Mesendoderm (in vitro differentiated cells): ENCODE results near the gene PHKG2.

ENCODE experiments used
- DNase-seq: peaks from one replicate; pipeline ENCODE4 v3.0.0; 2013
- H2AK5ac ChIP-seq: 2 replicates; pipeline ENCODE4 v1.6.1; 2013; ENCODE audit warnings: low read length, inconsistent platforms
- H2BK120ac ChIP-seq: 2 replicates; pipeline ENCODE4 v1.6.1; 2013; ENCODE audit warnings: low read depth, mild to moderate bottlenecking, low read length, moderate library complexity, mixed read lengths
- H2BK15ac ChIP-seq: replicated peaks from 2 replicates; pipeline ENCODE4 v1.6.1; 2013; ENCODE audit warnings: low read depth, mild to moderate bottlenecking, moderate library complexity
- H2BK5ac ChIP-seq: 2 replicates; pipeline ENCODE4 v1.6.1; 2013; ENCODE audit warnings: low read length, inconsistent platforms
- H3K18ac ChIP-seq: 2 replicates; pipeline ENCODE4 v1.6.1; 2013; ENCODE audit warnings: mild to moderate bottlenecking, low read length, mixed read lengths
- H3K23ac ChIP-seq: one replicate; pipeline ENCODE4 v1.6.1; 2013; ENCODE audit warnings: low read length
- H3K27ac ChIP-seq: 2 replicates; pipeline ENCODE4 v1.5.1; 2013; ENCODE audit warnings: low read depth, mild to moderate bottlenecking, inconsistent platforms, low read length, moderate library complexity
- H3K27me3 ChIP-seq: 2 replicates; pipeline ENCODE4 v1.6.1; 2013; ENCODE audit warnings: low read length, control low read depth, mild to moderate bottlenecking, inconsistent platforms; ENCODE audit not compliant: insufficient read depth, poor library complexity
- H3K36me3 ChIP-seq: 2 replicates; pipeline ENCODE4 v1.6.1; 2013; ENCODE audit warnings: low read length, inconsistent platforms; ENCODE audit not compliant: control insufficient read depth, insufficient read depth
- H3K4ac ChIP-seq: one replicate; pipeline ENCODE4 v1.6.1; 2013; ENCODE audit warnings: low read depth, mild to moderate bottlenecking, low read length, moderate library complexity
- H3K4me1 ChIP-seq: 2 replicates; pipeline ENCODE4 v1.6.1; 2013; ENCODE audit warnings: low read depth, low read length, inconsistent platforms; ENCODE audit not compliant: control insufficient read depth
- H3K4me2 ChIP-seq: 2 replicates; pipeline ENCODE4 v1.6.1; 2013; ENCODE audit warnings: low read length
- H3K4me3 ChIP-seq: 2 replicates; pipeline ENCODE4 v1.5.1; 2013; ENCODE audit warnings: mild to moderate bottlenecking, low read length
- H3K56ac ChIP-seq: one replicate; pipeline ENCODE4 v1.6.1; 2013; ENCODE audit warnings: low read length
- H3K79me1 ChIP-seq: 2 replicates; pipeline ENCODE4 v1.6.1; 2013; ENCODE audit warnings: low read length, inconsistent platforms
- H3K79me2 ChIP-seq: 2 replicates; pipeline ENCODE4 v1.6.1; 2013; ENCODE audit warnings: mild to moderate bottlenecking, low read length; ENCODE audit not compliant: control insufficient read depth, insufficient read depth
- H3K9ac ChIP-seq: 2 replicates; pipeline ENCODE4 v1.6.1; 2013; ENCODE audit warnings: low read length, inconsistent platforms
- H4K5ac ChIP-seq: one replicate; pipeline ENCODE4 v1.6.1; 2013; ENCODE audit warnings: low read length
- H4K8ac ChIP-seq: one replicate; pipeline ENCODE4 v1.6.1; 2013; ENCODE audit warnings: low read depth, mild to moderate bottlenecking, control low read depth, low read length, moderate library complexity
- whole genome bisulfite sequencing: extraction: QIAGEN DNeasy Blood & Tissue Kit; methylation state at CpG from one replicate; pipeline ENCODE4 v1.1.7; 2013; ENCODE audit warnings: low lambda C conversion rate, missing lambda C conversion rate; ENCODE audit not compliant: insufficient coverage; ENCODE audit errors: extremely low coverage; 5-methylcytosine and 5-hydroxymethylcytosine counted together

The PHKG2 gene

DNA sequence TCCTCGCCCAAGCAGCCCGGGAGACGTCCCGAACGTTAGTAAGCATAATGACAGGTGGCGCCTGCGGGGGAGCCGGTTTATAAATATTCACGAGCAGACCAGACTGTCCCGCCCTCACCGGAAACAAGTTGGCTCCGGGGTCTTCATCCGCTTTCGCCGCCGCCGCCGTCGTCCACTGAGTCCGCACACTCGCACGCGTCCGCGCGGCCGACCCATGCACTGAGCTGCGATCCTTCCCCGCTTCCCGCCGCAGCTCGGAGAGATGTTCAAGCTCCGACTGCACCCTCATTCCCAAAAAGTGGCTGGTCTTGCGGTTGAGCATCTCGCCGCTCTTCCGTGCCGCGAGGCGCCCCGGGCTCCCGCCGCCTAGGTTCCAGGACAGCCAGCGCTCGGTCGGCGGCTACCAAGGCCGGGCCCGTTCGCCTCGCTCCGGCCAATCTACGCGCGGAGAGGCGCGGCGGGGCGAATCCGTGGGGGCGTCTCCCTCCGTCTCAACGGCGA lies 13.3 kb downstream of the PHKG2 start:
- no CpG with 5 or more reads among the region's 64 CpGs for WGBS
- DNase-seq = peak; percentile 61
- peaks cover 11% of the 10 kb centered on the region for H3K36me3 ChIP-seq

DNA sequence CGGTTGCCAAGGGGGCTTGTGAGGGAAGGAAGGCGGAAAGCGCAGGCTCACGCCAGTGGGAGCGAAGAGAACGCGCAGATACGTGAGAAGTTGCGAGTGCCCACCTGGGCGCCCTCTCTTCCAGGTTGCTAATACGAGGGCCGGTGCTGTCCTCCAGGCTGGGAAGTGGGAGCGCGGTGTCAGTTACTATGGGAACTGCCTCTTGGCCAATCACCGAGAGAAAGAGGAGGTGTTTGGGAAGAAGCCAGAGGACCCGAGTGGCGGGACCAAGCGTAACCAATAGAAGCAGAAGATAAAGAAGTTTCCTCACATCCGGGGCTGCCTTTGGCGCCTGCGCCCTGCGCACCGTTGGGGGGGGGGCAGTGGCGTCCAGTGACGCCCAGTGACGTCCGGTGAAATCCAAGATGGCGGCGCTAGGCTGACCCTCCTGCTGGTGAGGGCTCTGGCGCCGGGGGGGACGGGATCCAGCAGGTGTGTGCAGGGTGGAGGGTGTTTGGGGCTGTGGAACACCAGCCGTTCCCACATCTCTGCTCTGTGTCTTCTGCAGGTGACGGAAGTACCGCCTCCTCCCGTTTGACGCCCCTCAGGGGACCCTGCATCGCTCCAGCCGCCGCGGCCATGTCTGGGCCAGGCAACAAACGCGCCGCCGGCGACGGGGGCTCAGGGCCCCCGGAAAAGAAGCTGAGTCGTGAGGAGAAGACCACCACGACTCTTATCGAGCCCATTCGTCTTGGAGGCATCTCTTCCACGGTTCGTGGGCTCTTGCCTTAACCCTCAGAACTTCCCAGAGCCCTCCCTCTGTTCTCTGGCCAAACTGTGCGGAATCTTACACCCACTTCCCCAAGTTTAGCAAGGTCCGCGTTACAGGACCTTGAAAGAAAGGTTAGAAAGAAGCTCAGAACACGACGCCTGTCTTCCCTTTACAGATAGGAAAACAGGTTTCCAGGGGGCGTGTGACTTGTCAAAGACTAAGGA lies 14.0 kb downstream of the PHKG2 start, which contains the start of the genes CFAP119 and RNF40:
TSS of gene CFAP119 (minus strand) at position 135 of the 975 bp plus-strand sequence. CDS start 314 bp downstream, outside the sequence.
TSS of gene RNF40 (plus strand) at position 395 of the 975 bp plus-strand sequence. CDS start at position 619, 224 bp downstream.
- Histone ChIP-seq H3K36me3 (peaks cover 16% of the 10 kb centered on the region), H3K18ac (no peak within 1 kb of the TSS), H2BK15ac (no peak within 1 kb of the TSS), H3K27me3 (no peaks in the 10 kb centered on the region), H2BK120ac (no peak within 1 kb of the TSS), H3K23ac (no peak within 1 kb of the TSS), H3K27ac (peak within 1 kb of the TSS; percentile 45), H3K79me2 (peaks cover 15% of the 10 kb centered on the region), H2BK5ac (no peak within 1 kb of the TSS), H3K4me1 (no peaks in the 10 kb centered on the region), H3K9ac (peak within 1 kb of the TSS; percentile 98), H4K5ac (no peak within 1 kb of the TSS), H4K8ac (no peak within 1 kb of the TSS), H3K4me3 (peak within 1 kb of the TSS; percentile 97), H3K4ac (no peak within 1 kb of the TSS), H3K79me1 (peaks cover 16% of the 10 kb centered on the region), H3K4me2 (peak within 1 kb of the TSS; percentile 99), H3K56ac (peak within 1 kb of the TSS; percentile 100), H2AK5ac (peak within 1 kb of the TSS; percentile 73)
- no CpG with 5 or more reads among the region's 60 CpGs for WGBS
- peak; percentile 99 for DNase-seq

More for the DNA sequence above, 13.3 kb downstream of the PHKG2 start:
- Histone ChIP-seq H2BK15ac (no peak overlapping the region), H3K27ac (peak overlapping the region; percentile 45), H3K56ac (peak overlapping the region; percentile 93), H2BK5ac (no peak overlapping the region), H3K4me2 (peak overlapping the region; percentile 95), H3K79me1 (peaks cover 15% of the 10 kb centered on the region), H2BK120ac (no peak overlapping the region), H3K9ac (peak overlapping the region; percentile 86), H3K4me1 (no peaks in the 10 kb centered on the region), H3K4ac (no peak overlapping the region), H3K18ac (no peak overlapping the region), H4K8ac (no peak overlapping the region), H3K4me3 (peak overlapping the region; percentile 85), H3K79me2 (peaks cover 15% of the 10 kb centered on the region), H2AK5ac (no peak overlapping the region), H3K27me3 (no peaks in the 10 kb centered on the region), H3K23ac (no peak overlapping the region), H4K5ac (no peak overlapping the region)

DNA sequence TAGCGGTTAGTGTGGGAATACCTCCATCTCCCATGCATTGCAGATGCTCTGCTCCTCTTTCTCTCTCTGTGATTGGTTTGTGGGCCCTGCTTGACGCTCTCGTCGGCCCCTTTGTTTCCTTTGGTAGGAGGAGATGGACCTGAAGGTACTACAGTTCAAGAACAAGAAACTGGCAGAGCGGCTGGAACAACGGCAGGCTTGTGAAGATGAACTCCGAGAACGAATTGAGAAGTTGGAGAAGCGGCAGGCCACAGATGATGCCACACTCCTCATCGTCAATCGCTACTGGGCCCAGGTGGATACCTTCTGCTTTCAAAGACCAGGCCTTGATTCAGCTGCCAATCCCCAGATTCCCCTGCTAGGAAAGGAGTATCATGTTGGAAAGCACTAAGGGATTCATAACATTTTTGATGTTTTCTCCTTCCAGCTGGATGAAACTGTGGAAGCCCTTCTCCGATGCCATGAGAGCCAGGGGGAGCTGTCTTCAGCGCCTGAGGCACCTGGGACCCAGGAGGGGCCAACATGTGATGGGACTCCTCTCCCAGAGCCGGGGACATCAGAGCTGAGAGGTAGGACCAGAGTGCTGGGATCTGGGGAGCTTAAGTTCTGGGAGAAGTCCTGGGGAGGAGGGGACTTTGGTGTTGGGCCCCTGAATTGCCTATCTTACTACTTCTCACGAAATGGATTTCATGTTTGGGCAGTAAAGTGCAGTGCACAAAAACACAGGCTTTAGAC lies 14.9 kb downstream of the PHKG2 start:
- Histone ChIP-seq H2BK5ac (no peak overlapping the region), H3K27me3 (no peaks in the 10 kb centered on the region), H3K27ac (no peak overlapping the region), H3K23ac (no peak overlapping the region), H3K36me3 (peaks cover 19% of the 10 kb centered on the region), H3K18ac (no peak overlapping the region), H3K4me1 (no peaks in the 10 kb centered on the region), H3K4ac (no peak overlapping the region), H3K4me2 (peak overlapping the region; percentile 99), H2AK5ac (no peak overlapping the region), H2BK15ac (no peak overlapping the region), H3K79me1 (peaks cover 16% of the 10 kb centered on the region), H4K5ac (no peak overlapping the region), H3K9ac (peak overlapping the region; percentile 98), H3K79me2 (peaks cover 15% of the 10 kb centered on the region), H4K8ac (no peak overlapping the region), H3K4me3 (peak overlapping the region; percentile 97), H2BK120ac (no peak overlapping the region), H3K56ac (peak overlapping the region; percentile 100)
- WGBS = no CpG with 5 or more reads among the region's 15 CpGs
- DNase-seq = no peak

DNA sequence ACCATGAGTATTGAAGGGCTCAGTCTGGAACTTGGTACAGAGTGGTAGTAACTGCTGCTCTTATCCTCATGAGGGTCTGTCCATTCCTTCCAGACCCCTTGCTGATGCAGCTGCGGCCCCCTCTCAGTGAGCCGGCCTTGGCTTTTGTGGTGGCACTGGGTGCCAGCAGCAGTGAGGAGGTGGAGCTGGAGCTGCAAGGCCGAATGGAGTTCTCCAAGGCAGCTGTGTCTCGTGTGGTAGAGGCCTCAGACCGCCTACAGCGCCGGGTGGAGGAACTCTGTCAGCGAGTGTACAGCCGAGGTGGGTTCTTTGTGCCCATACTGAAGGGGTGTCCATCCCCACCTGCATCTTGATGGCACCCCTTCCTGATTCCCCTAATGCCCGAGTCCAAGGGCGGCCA lies 15.9 kb downstream of the PHKG2 start:
- Histone ChIP-seq H3K27ac (no peak overlapping the region), H3K4me3 (no peak overlapping the region), H3K27me3 (no peaks in the 10 kb centered on the region), H2BK120ac (no peak overlapping the region), H3K9ac (no peak overlapping the region), H2BK5ac (no peak overlapping the region), H3K23ac (no peak overlapping the region), H3K56ac (no peak overlapping the region), H2BK15ac (no peak overlapping the region), H3K18ac (no peak overlapping the region), H4K5ac (no peak overlapping the region), H3K79me1 (peaks cover 16% of the 10 kb centered on the region), H4K8ac (no peak overlapping the region), H3K4ac (no peak overlapping the region), H3K4me2 (no peak overlapping the region), H3K36me3 (peaks cover 19% of the 10 kb centered on the region), H3K4me1 (no peaks in the 10 kb centered on the region), H2AK5ac (no peak overlapping the region), H3K79me2 (peaks cover 15% of the 10 kb centered on the region)
- WGBS = no CpG with 5 or more reads among the region's 11 CpGs
- no peak for DNase-seq

DNA sequence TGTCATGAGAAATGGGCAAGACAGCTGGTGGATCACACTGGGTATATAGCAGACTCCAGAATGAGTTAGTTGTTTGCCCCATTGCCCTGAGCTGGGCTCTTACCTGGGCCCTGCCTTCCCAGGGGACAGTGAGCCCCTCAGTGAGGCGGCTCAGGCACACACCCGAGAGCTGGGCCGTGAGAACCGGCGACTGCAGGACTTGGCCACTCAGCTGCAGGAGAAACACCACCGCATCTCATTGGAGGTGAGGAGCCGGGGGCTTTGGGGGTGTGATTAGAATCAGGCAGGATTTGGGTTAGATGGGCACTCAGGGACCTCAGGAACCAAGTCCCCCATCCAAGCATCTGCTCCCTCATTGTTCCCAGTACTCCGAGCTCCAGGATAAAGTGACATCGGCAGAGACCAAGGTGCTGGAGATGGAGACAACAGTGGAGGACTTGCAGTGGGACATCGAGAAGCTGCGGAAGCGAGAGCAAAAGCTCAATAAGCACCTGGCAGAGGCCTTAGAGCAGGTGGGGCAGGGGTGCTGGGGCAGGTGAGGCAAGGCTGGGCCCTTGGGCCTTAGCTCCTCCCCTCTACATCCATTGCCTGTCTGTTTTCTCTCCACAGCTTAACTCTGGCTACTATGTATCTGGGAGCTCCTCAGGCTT lies 16.7 kb downstream of the PHKG2 start:
- no peak overlapping the region for H4K8ac ChIP-seq
- no peak overlapping the region for H3K27ac ChIP-seq
- no peak overlapping the region for H3K18ac ChIP-seq
- peaks cover 22% of the 10 kb centered on the region for H3K36me3 ChIP-seq
- no peak overlapping the region for H3K4ac ChIP-seq
- H2BK5ac ChIP-seq = no peak overlapping the region
- H3K4me3 ChIP-seq = no peak overlapping the region
- no peak overlapping the region for H4K5ac ChIP-seq
- H2BK15ac ChIP-seq = no peak overlapping the region
- H3K56ac ChIP-seq = no peak overlapping the region
- WGBS = no CpG with 5 or more reads among the region's 12 CpGs
- no peak for DNase-seq
- H2BK120ac ChIP-seq = no peak overlapping the region
- H3K4me2 ChIP-seq = no peak overlapping the region
- H3K27me3 ChIP-seq = no peaks in the 10 kb centered on the region
- peaks cover 15% of the 10 kb centered on the region for H3K79me2 ChIP-seq
- no peak overlapping the region for H3K9ac ChIP-seq
- no peak overlapping the region for H3K23ac ChIP-seq
- H2AK5ac ChIP-seq = no peak overlapping the region
- peaks cover 16% of the 10 kb centered on the region for H3K79me1 ChIP-seq
- no peaks in the 10 kb centered on the region for H3K4me1 ChIP-seq
